Esophagus muscularis mucosa (tissue), 4 donors: ENCODE measurements around the gene SMAD5. TPM values are rescaled to one million over a fixed set of nuclear protein-coding genes. Genes with fewer than 3 reads are reported as not detected.

Experiments used
- DNase-seq: peaks from one replicate; pipeline ENCODE4 v3.0.0-alpha.2; 2017; ENCODE audit errors: extremely low spot score
- H3K27ac ChIP-seq, 4 donors: fragments of 200-600 bp; sonication (generic); replicated peaks in 1 of 4; 1 replicate in 3 of 4; 2 replicates in 1 of 4; pipeline ENCODE4 v1.5.1; 2016 to 2019; ENCODE audit warnings: mild to moderate bottlenecking in 1 of 4
- H3K27me3 ChIP-seq, 4 donors: fragments of 200-600 bp; sonication (generic); one replicate each; pipeline versions ENCODE4 v1.5.1 to v1.6.0; 2016 to 2019
- H3K36me3 ChIP-seq, 4 donors: fragments of 200-600 bp; sonication (generic); one replicate each; pipeline ENCODE4 v1.5.1; 2016 to 2019
- H3K4me1 ChIP-seq, 4 donors: fragments of 200-600 bp; sonication (generic); one replicate each; pipeline ENCODE4 v1.5.1; 2016 to 2019
- H3K4me3 ChIP-seq, 4 donors: fragments of 200-600 bp; sonication (generic); 1 replicate in 2 of 4; 2 replicates in 2 of 4; pipeline ENCODE4 v1.5.1; 2016 to 2019; ENCODE audit warnings: mild to moderate bottlenecking in 4 of 4, moderate library complexity in 1 of 4
- H3K9me3 ChIP-seq, 4 donors: fragments of 200-600 bp; sonication (generic); 1 replicate in 3 of 4; 2 replicates in 1 of 4; pipeline ENCODE4 v1.5.1; 2016 to 2019
- EP300 ChIP-seq: sonication (generic); formaldehyde crosslinking; IDR thresholded peaks from one replicate; pipeline ENCODE4 v1.6.1; 2017; ENCODE audit warnings: antibody characterized with exemption
- POLR2A ChIP-seq: fragments of 450-650 bp; IDR thresholded peaks from one replicate; pipeline ENCODE4 v1.6.1; 2017; ENCODE audit warnings: antibody characterized with exemption, moderate library complexity, mild to moderate bottlenecking, low read depth
- POLR2AphosphoS5 ChIP-seq, 2 donors: sonication (generic); formaldehyde crosslinking; IDR thresholded peaks; one replicate each; pipeline ENCODE4 v1.6.1; 2017; ENCODE audit warnings: antibody characterized with exemption in 2 of 2
- WGBS: methylation state at CpG from one replicate; pipeline ENCODE4 v1.1.5; 2018; 5-methylcytosine and 5-hydroxymethylcytosine counted together
- intact Hi-C: fragments of 100-400 bp; cut with DNase I; formaldehyde crosslinking; loops from one replicate; pipeline ENCODE4 v1.15.1; 2023
- total RNA-seq, 4 donors: library from RNA; depleted of rRNA; stranded (reverse); fragments of >200 nt; gene quantifications; one replicate each; pipeline versions ENCODE4 v1.1.0 to v1.2.1, GENCODE V29; 2016
- TF ChIP-seq, protein P1 (sequence below), 3 experiments: fragments of 200-600 bp in 2 of 3; fragments of 450-650 bp in 1 of 3; sonication (generic) in 2 of 3; IDR thresholded peaks; one replicate each; pipeline ENCODE4 v1.5.1; 2017 to 2019; ENCODE audit warnings: antibody characterized with exemption in 3 of 3, mild to moderate bottlenecking in 2 of 3, moderate library complexity in 1 of 3

The SMAD5 gene
- total RNA-seq, 4 donors from 2014 or later: 42.4 to 47.9 (median 46.3) TPM

DNA sequence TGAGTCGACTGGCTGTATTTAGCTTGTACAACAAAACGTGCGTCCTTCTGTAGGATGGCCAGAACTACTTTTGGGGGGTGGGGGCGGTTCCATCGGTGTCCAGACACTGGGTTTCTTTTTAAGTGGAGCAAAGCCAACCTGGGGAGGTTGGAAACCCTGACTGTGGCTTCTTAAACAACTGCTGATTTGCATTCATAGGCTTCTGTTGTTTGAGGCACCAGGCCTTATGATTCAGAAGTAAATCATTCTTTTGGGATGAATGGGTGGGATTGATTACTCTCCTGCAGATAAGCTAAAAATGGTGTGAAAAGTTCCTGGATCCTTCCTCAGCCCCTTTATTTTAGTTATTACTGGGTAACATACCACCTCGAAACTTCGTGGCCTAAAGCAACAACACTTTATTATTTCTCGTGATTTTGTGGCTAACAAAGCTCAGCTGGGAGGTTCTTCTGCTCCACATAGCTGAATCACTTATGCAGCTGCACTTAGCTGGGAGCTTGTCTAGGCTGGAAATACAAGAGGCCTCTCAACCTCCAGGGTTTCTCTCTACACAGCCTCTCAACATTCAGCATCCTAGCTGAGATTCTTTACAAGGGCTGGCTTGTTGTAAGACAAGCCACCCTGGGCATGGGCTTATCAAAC lies 72.5 kb downstream of the SMAD5 start:
- Histone ChIP-seq H3K4me3 (no peak overlapping the region), H3K9me3 (no peaks in the 10 kb centered on the region), H3K27ac (no peak overlapping the region), H3K27me3 (no peaks in the 10 kb centered on the region), H3K36me3 (no peaks in the 10 kb centered on the region), H3K4me1 (no peaks in the 10 kb centered on the region)
- no peak for DNase-seq
- 96% methylated on average over 8 of the region's 8 CpGs for WGBS
- intact Hi-C loops: loop anchor here (10.0 kb wide), 1 partner anchor 640 kb away; no protein-coding TSS in a partner anchor
- TF ChIP-seq EP300 (no peak), POLR2AphosphoS5 (IDR thresholded peaks at IDR 0.05) (no peak), POLR2A (no peak)
- TF ChIP-seq, protein P1, sequence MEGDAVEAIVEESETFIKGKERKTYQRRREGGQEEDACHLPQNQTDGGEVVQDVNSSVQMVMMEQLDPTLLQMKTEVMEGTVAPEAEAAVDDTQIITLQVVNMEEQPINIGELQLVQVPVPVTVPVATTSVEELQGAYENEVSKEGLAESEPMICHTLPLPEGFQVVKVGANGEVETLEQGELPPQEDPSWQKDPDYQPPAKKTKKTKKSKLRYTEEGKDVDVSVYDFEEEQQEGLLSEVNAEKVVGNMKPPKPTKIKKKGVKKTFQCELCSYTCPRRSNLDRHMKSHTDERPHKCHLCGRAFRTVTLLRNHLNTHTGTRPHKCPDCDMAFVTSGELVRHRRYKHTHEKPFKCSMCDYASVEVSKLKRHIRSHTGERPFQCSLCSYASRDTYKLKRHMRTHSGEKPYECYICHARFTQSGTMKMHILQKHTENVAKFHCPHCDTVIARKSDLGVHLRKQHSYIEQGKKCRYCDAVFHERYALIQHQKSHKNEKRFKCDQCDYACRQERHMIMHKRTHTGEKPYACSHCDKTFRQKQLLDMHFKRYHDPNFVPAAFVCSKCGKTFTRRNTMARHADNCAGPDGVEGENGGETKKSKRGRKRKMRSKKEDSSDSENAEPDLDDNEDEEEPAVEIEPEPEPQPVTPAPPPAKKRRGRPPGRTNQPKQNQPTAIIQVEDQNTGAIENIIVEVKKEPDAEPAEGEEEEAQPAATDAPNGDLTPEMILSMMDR (IDR thresholded peaks at IDR 0.05): no peak

- no peak overlapping the region for H3K4me3 ChIP-seq
- DNase-seq: no peak
- no peaks in the 10 kb centered on the region for H3K27me3 ChIP-seq
- no peaks in the 10 kb centered on the region for H3K36me3 ChIP-seq
- no peaks in the 10 kb centered on the region for H3K4me1 ChIP-seq
- TF ChIP-seq EP300 (no peak), POLR2AphosphoS5 (IDR thresholded peaks at IDR 0.05) (no peak), POLR2A (no peak)
- TF ChIP-seq, protein P1 (IDR thresholded peaks at IDR 0.05): no peak
- no peaks in the 10 kb centered on the region for H3K9me3 ChIP-seq
- intact Hi-C loops: loop anchor here (10.0 kb wide), 1 partner anchor 641 kb away; no protein-coding TSS in a partner anchor
- 96% methylated on average over 4 of the region's 4 CpGs for WGBS
- H3K27ac ChIP-seq: no peak overlapping the region
Observed at GRCh38 chr5:136205941-136206340, 73.3 kb downstream of the SMAD5 start.

GRCh38 chr5:136206361-136206760 lies 73.7 kb downstream of the SMAD5 start:
- intact Hi-C loops: loop anchor here (10.0 kb wide), 1 partner anchor 642 kb away; no protein-coding TSS in a partner anchor
- 82% methylated on average over 5 of the region's 5 CpGs for WGBS
- TF ChIP-seq EP300: no peak
- no peak for TF ChIP-seq POLR2A
- TF ChIP-seq, protein P1 (IDR thresholded peaks at IDR 0.05): no peak
- no peak for TF ChIP-seq POLR2AphosphoS5 (IDR thresholded peaks at IDR 0.05)
- Histone ChIP-seq H3K9me3 (no peaks in the 10 kb centered on the region), H3K4me3 (no peak overlapping the region), H3K27me3 (no peaks in the 10 kb centered on the region), H3K4me1 (no peaks in the 10 kb centered on the region), H3K27ac (no peak overlapping the region), H3K36me3 (no peaks in the 10 kb centered on the region)
- no peak for DNase-seq

DNA sequence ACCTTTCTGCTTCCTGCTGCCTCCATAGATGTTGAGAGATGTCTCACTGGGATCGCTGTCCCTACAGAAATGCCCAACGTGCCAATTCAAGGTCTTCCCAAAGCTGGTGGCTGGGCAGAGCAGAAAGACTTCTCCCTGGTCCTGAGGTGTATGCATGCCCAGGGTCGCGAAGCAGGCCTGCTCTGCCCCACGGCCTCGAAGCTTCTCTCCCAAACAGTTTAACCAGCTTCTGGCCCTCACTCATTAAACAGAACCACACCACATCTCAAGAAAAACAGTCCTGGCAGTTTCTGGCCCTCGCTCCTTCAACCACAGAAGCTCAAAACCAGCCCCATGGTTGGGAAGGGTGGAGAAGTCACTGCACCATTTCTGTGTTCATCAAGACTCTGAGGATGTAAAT lies 75.0 kb downstream of the SMAD5 start:
- 97% methylated on average over 7 of the region's 7 CpGs for WGBS
- intact Hi-C loops: loop anchor here (10.0 kb wide), 1 partner anchor 643 kb away; no protein-coding TSS in a partner anchor

More for the DNA sequence above, 75.0 kb downstream of the SMAD5 start:
- TF ChIP-seq POLR2AphosphoS5 (IDR thresholded peaks at IDR 0.05) (no peak), EP300 (no peak), POLR2A (no peak)
- TF ChIP-seq, protein P1 (IDR thresholded peaks at IDR 0.05): no peak
- H3K27me3 ChIP-seq: peaks cover 0 to 4% (median 0%) of the 10 kb centered on the region in 4 donors
- H3K27ac ChIP-seq: no peak overlapping the region
- H3K9me3 ChIP-seq: no peaks in the 10 kb centered on the region
- no peak overlapping the region for H3K4me3 ChIP-seq
- no peaks in the 10 kb centered on the region for H3K36me3 ChIP-seq
- no peaks in the 10 kb centered on the region for H3K4me1 ChIP-seq
- no peak for DNase-seq
